Suppressor macrophage treated with lipopolysaccharide for 1 hour (primary cell): Measurements from ENCODE around the gene CCDC121.

Experiments
- DNase-seq, 3 donors: peaks; one replicate each; pipeline ENCODE4 v3.0.0-alpha.2; 2020 to 2022

Gene CCDC121

DNA sequence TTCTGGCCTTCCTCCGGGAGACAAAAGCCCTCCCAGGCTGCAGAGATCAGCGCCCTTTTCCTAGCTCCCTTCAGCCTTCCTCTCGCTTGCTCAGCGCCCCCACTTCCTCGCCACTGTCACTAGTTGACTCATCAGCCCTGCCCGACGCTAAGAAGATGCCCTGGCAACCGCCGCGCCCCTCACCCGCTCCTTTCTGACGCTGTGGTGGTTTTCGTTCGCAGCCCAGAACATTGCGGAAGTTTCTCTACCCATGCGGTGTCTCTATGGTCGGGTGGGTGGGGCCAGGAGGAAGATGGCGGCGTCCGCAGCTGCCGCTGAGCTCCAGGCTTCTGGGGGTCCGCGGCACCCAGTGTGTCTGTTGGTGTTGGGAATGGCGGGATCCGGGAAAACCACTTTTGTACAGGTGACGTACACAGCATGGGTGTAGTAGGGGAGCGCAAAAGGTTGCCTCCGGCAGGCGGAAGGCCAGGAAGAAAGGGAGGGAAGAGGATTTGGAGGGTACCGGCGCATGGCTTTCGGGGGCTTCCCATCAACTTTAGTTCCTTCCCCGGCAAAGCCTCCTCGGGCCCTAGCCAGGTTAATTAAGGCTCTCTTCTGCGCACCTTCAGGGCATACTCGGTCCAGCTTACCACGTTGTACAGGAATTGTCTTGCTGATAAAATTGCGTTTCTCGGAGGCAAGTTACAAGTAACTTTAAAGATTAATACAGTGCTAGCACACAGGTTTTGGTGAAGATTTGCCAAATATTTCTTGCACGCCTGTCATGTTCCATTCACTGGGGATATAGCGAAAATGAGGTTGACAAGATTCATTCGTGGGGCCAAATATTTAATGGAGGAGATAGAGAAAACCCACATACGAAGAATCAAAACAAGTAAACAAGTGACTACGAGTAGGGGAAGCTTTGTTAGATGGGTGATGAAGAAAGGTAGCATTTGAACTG is at the start of gene CCDC121, which contains the start of gene GPN1:
TSS of gene CCDC121 (minus strand) at position 246 of the 943 bp plus-strand sequence. CDS start 1,213 bp downstream, outside the sequence.
TSS of gene GPN1 (plus strand) at position 284 of the 943 bp plus-strand sequence. CDS start at position 293, 9 bp downstream.
- DNase-seq, result peak; percentile 97 to 98 (median 97)

GRCh38 chr2:27672723-27673486 is 44.1 kb upstream of the CCDC121 start:
- no peak for DNase-seq

DNA sequence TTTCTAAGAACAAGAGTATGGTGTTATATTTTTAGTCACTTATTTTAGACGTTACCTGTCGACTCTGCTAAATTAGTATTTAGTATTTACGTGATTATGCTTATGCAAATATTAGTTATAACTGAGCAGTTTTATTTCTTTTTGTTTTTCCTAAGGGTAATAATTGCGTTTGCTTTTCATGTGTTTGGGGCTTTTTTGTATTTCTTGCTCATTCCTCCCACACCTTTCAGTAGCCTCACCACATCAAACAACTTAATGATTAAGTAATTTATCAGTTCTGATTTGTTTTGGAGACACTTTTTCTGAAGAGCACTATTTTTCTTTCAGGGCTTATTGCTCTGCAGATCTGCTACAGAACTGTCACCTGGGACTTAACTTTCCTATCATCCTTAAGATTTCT is 42.4 kb upstream of the CCDC121 start:
- no peak for DNase-seq

- peak; percentile 20 to 59 (median 48) for DNase-seq
Observed at GRCh38 chr2:27667446-27667845, 38.6 kb upstream of the CCDC121 start.

DNA sequence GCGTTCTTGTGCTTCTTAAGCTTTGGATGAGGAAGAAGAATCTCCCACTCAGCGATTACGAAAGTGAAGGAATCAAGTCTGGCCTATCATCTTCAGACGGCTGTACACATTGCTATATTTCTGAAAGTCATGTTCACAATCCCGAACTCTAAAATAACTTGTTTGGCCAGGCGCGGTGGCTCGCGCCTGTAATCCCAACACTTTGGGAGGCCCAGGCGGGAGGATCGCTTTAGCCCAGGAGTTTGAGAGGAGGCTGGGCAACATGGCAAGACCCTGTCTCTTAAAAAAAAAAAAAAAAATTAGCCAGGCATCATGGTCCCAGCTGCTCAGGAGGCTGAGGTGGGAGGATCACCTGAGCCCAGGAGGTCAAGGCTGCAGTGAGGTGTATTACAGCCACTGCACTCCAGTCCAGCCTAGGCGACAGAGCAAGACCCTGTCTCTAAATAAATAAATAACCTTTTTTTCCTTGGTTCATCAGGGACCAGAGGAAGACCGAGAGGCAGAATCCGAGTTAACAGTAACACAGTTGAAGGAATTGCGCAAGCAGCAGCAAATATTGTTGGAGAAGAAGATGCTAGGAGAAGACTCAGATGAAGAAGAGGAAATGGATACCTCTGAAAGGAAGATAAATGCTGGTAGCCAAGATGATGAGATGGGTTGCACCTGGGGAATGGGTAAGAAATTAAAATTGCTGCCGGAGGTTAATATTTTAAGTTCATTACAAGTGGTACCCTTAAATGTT is 36.0 kb upstream of the CCDC121 start:
- peak; percentile 14 to 42 (median 15) for DNase-seq

GRCh38 chr2:27664154-27664574 is 35.4 kb upstream of the CCDC121 start:
- DNase-seq, result no peak

- DNase-seq, result peak; percentile 83 to 84 (median 83)
Observed at GRCh38 chr2:27663285-27664153, 34.7 kb upstream of the CCDC121 start, which contains the start of the genes SLC4A1AP and SUPT7L. TSS of gene SLC4A1AP (plus strand) at chr2:27663889. CDS start at chr2:27663915, 26 bp downstream. TSS of gene SUPT7L (minus strand) at chr2:27663614. CDS start at chr2:27662192, 1,422 bp downstream.

GRCh38 chr2:27661371-27661770 is 32.6 kb upstream of the CCDC121 start:
- no peak for DNase-seq

DNA sequence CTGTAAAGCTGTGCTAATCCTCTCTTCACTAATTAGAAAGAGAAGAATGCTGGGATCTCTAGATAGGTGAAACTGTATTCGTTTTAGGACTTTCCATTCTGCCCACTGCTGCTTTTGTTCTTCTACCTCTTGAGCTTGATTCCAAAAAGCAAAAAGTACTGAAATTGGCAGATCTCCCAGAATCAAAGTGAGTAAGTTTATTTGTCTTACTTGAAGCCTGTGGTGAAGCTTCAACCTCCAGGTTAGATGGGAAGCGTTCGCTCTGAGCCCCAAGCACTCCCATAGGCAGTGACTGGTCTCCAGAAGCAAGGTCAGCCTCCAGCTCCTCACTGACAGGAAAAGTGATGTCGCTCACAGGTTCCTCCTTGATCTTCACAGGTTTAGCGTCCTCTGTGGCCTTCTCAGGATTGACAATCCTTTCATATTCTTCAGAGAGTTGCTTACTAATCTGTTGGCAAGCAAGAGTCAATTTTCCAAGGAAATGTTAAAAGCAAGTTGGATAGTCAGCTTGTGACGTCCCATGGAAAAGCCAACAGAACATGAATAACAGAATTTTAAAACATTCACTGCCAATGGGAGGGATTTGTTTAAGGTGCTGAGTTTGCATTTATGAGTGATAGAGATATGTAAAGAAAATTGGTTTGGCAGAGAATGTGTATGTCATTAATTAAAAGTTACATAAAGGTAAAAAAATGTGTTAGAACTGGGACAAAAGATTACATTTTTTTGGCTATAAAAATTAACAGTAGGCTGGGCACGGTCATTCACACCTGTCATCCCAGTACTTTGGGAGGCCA is 26.5 kb upstream of the CCDC121 start:
- no peak for DNase-seq

- DNase-seq, result no peak
Observed at GRCh38 chr2:27653397-27653796, 24.6 kb upstream of the CCDC121 start.

DNA sequence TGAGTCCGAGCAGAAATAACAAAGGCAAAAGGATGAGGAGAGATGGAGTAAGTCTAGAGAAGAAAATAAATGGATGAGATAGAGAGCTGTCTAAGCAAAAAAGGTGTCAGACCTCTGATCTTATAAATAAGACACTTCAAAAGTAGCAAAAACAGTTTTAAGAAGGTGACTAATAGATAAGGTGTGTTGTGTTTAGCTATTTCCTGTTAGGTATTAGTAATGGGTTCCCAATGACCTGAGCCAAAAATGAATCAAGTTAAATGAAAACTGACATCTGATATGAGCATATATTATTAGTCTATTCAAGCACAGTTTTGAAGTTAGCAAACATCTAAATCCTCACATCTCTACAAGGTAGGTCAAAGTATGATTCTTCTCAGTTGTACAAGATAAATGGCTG is 24.0 kb upstream of the CCDC121 start:
- DNase-seq, result no peak

GRCh38 chr2:27652341-27652740 is 23.5 kb upstream of the CCDC121 start:
- DNase-seq, result no peak

GRCh38 chr2:27651056-27651455 is 22.2 kb upstream of the CCDC121 start:
- no peak for DNase-seq

GRCh38 chr2:27647737-27648136 is 18.9 kb upstream of the CCDC121 start:
- DNase-seq, result no peak

DNA sequence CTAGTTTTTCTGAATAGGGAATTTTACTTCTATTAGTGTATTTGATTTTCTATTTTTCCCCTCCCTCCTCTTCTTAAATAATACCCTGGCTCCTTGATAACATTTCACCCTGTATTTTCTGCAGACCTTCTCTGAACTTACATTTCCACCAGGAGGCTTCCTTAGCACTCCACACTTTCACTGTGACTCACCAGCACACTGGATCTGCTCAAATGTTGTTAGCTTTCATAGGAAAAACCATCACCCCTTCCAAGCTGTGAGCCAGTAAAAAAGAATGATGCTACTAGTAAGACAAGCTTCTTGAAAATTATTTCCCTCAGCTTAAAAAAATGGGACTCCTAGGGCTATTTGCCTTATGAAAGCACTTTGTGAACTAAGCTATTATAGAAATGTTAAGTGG is 18.5 kb upstream of the CCDC121 start:
- no peak for DNase-seq

GRCh38 chr2:27645197-27645596 is 16.4 kb upstream of the CCDC121 start:
- no peak for DNase-seq

GRCh38 chr2:27640722-27641245 is 12.0 kb upstream of the CCDC121 start:
- DNase-seq, result no peak

- DNase-seq, result no peak
Observed at GRCh38 chr2:27638709-27639108, 9.9 kb upstream of the CCDC121 start.

DNA sequence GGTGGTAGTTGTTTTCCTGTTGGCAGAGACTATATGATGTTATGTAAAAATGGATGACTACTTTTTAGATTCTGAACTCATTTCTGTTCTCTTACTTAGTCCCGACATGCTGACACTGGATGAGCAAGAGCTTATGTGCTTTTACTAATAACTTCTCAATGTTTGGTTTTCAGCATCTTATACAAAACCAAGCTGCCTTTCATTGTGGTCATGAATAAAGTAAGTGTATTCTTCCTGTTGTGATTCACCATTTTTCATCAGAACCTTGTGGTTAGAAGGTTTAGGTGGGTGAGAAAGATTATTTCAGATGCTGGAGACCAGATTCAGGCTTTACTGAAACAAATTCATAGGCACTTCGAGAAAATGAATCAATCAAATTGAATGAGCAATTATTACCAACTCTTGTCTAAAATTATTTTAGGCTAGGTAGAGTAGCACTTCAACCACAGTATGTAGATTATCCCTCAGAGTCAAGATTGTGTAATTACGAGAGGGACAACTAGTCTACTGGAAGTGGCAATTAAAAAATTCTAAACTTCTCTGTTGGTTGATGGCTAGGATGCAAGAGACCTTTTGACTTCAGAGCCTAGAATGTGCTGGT is 9.3 kb upstream of the CCDC121 start:
- no peak for DNase-seq

DNA sequence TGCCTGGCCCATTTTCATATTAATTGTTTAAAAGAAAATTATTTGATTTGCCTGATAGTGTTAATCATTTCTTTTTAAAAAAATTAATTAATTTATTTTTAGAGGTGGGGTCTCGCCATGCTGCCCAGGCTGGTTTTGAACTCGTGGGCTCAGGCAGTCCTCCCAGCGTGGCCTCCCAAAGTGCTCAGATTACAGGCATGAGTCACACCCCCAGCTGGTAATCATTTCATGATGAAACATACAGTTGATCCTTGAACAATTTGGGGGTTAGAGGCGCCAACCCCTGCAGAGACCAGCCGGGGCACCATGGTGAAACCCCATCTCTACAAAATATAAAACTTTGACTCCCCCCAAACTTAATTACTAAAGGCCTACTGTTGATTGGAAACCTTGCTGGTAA is 8.0 kb upstream of the CCDC121 start:
- no peak for DNase-seq
